Loucy (cell line): Measurements from ENCODE around the gene DHDDS.
A peak's percentile ranks its signal among the peaks of the same experiment; 100 is the strongest.

Experiments
- H2AFZ ChIP-seq: fragments of 200-600 bp; sonication (generic); 2 replicates; pipeline ENCODE4 v1.6.0; 2016; ENCODE audit warnings: antibody characterized with exemption, mild to moderate bottlenecking, low read length, moderate library complexity
- H3F3A ChIP-seq: fragments of 200-600 bp; 2 replicates; pipeline ENCODE4 v1.6.0; 2016; ENCODE audit warnings: antibody characterized with exemption, low read depth, mild to moderate bottlenecking
- H3K27me3 ChIP-seq: fragments of 200-600 bp; sonication (generic); 2 replicates; pipeline ENCODE4 v1.6.1; 2014; ENCODE audit warnings: low read length, mild to moderate bottlenecking; ENCODE audit not compliant: insufficient read depth, poor library complexity, severe bottlenecking
- H3K36me3 ChIP-seq: fragments of 200-600 bp; sonication (generic); 2 replicates; pipeline ENCODE4 v1.6.1; 2016; ENCODE audit warnings: low read length; ENCODE audit not compliant: insufficient read depth
- H3K4me1 ChIP-seq: fragments of 200-600 bp; sonication (generic); 2 replicates; pipeline ENCODE4 v1.5.1; 2014; ENCODE audit warnings: low read length, mild to moderate bottlenecking; ENCODE audit not compliant: insufficient read depth, poor library complexity, severe bottlenecking
- H3K4me2 ChIP-seq: fragments of 200-600 bp; sonication (generic); 2 replicates; pipeline ENCODE4 v1.6.0; 2014; ENCODE audit warnings: antibody characterized with exemption, low read length, low read depth, mild to moderate bottlenecking; ENCODE audit not compliant: poor library complexity, severe bottlenecking
- H3K4me3 ChIP-seq: fragments of 200-600 bp; sonication (generic); 2 replicates; pipeline ENCODE4 v1.5.1; 2014; ENCODE audit warnings: low read length, mild to moderate bottlenecking, mixed read lengths; ENCODE audit not compliant: poor library complexity, severe bottlenecking
- H3K79me2 ChIP-seq: fragments of 200-600 bp; sonication (generic); 2 replicates; pipeline ENCODE4 v1.6.1; 2014; ENCODE audit warnings: low read length; ENCODE audit not compliant: insufficient read depth
- H3K9ac ChIP-seq: fragments of 200-600 bp; sonication (generic); 2 replicates; pipeline ENCODE4 v1.6.0; 2014; ENCODE audit warnings: mild to moderate bottlenecking, low read depth, low read length, moderate library complexity; ENCODE audit not compliant: poor library complexity, severe bottlenecking
- H3K9me2 ChIP-seq: fragments of 200-600 bp; sonication (generic); replicated peaks from 2 replicates; pipeline ENCODE4 v1.6.1; 2016; ENCODE audit warnings: low read depth, low read length, mixed read lengths
- H3K9me3 ChIP-seq: fragments of 200-600 bp; sonication (generic); 2 replicates; pipeline ENCODE4 v1.6.1; 2014; ENCODE audit warnings: mild to moderate bottlenecking, antibody characterized with exemption, low read length, low read depth; ENCODE audit not compliant: insufficient read depth
- H4K20me1 ChIP-seq: fragments of 200-600 bp; sonication (generic); 2 replicates; pipeline ENCODE4 v1.6.0; 2014; ENCODE audit warnings: antibody characterized with exemption, low read length, mild to moderate bottlenecking; ENCODE audit not compliant: insufficient read depth, poor library complexity, severe bottlenecking
- CTCF ChIP-seq: fragments of 200-600 bp; sonication (generic); conservative IDR thresholded peaks from 2 replicates; pipeline ENCODE4 v1.5.1; 2014; ENCODE audit warnings: mild to moderate bottlenecking, antibody characterized with exemption, low read length
- EZH2phosphoT487 ChIP-seq: fragments of 200-600 bp; IDR thresholded peaks from 2 replicates; pipeline ENCODE4 v1.6.1; 2018; ENCODE audit warnings: antibody characterized with exemption, mild to moderate bottlenecking, moderate library complexity, borderline replicate concordance

Gene DHDDS

GRCh38 chr1:26413031-26413430, 19.1 kb upstream of the DHDDS start:
- H3K4me1 ChIP-seq: peaks cover 8% of the 10 kb centered on the region
- no peak overlapping the region for H3K4me3 ChIP-seq
- TF ChIP-seq EZH2phosphoT487 (no peak), CTCF (no peak)
- no peaks in the 10 kb centered on the region for H3F3A ChIP-seq
- no peaks in the 10 kb centered on the region for H3K9me3 ChIP-seq
- H3K36me3 ChIP-seq: no peaks in the 10 kb centered on the region
- no peak overlapping the region for H3K9ac ChIP-seq
- no peaks in the 10 kb centered on the region for H3K9me2 ChIP-seq
- H3K79me2 ChIP-seq: no peaks in the 10 kb centered on the region
- H4K20me1 ChIP-seq: no peaks in the 10 kb centered on the region
- H3K4me2 ChIP-seq: no peak overlapping the region
- H3K27me3 ChIP-seq: no peaks in the 10 kb centered on the region
- no peak overlapping the region for H2AFZ ChIP-seq

- Histone ChIP-seq H4K20me1 (no peaks in the 10 kb centered on the region), H3K4me2 (no peak overlapping the region), H3K4me3 (no peak overlapping the region), H2AFZ (no peak overlapping the region), H3F3A (no peaks in the 10 kb centered on the region), H3K9ac (no peak overlapping the region), H3K9me3 (no peaks in the 10 kb centered on the region), H3K4me1 (peaks cover 8% of the 10 kb centered on the region), H3K79me2 (no peaks in the 10 kb centered on the region), H3K9me2 (no peaks in the 10 kb centered on the region), H3K27me3 (no peaks in the 10 kb centered on the region), H3K36me3 (no peaks in the 10 kb centered on the region)
- TF ChIP-seq CTCF (peak; percentile 80), EZH2phosphoT487 (no peak)
These were observed 14.9 kb upstream of the DHDDS start for GRCh38 chr1:26417111-26417759.

- Histone ChIP-seq H3K4me2 (no peak overlapping the region), H3K79me2 (no peaks in the 10 kb centered on the region), H3K9me2 (no peaks in the 10 kb centered on the region), H3K4me3 (no peak overlapping the region), H3K9ac (no peak overlapping the region), H3K27me3 (peaks cover 4% of the 10 kb centered on the region), H3F3A (no peaks in the 10 kb centered on the region), H4K20me1 (no peaks in the 10 kb centered on the region), H3K36me3 (no peaks in the 10 kb centered on the region), H2AFZ (no peak overlapping the region), H3K9me3 (no peaks in the 10 kb centered on the region), H3K4me1 (no peaks in the 10 kb centered on the region)
- TF ChIP-seq CTCF (no peak), EZH2phosphoT487 (no peak)
These were observed 13.2 kb upstream of the DHDDS start for GRCh38 chr1:26418865-26419349.
